ENCODE measurements around the gene PRKACA. TPM values are rescaled to one million over a fixed set of nuclear protein-coding genes. Genes with fewer than 3 reads are reported as not detected.

PRKACA gene
- polyA plus RNA-seq, 2 of the 4 experiments (the other 2 are of a cell fraction): 10.0 to 40.9 TPM

DNA sequence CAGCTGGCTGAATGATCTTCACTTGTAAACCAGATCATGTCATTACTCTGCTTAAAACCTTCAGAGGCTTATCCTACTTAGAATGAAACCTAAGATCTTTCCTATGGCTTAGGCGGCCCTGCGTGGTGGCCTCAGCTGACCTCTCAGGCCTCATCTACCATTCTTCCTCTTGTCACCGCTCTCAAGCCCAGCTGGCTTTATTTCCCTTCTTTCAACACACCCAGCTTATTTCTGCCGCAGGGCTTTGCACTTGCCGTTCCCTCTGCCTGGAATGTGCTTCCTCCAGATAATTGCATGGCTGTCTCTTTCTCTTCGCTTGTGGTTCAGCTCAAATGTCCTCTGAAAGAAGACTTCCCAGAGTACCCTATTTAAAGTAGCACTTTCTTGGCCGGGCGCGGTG is 22.4 kb upstream of the PRKACA start:
- CTCF ChIA-PET: interaction anchor here (0.9 to 3.0 kb wide), 6 partner anchors 8 to 266 kb away, joined by 3 to 11 read pairs (median 4); no protein-coding TSS in a partner anchor
- POLR2A ChIA-PET: no interaction called here
- H3K4me2 ChIP-seq: no peak overlapping the region
- TF ChIP-seq CEBPB (IDR thresholded peaks at IDR 0.05): no peak
- TF ChIP-seq BHLHE40 (IDR thresholded peaks at IDR 0.05; ENCODE audit: low read depth, low read length): no peak
- TF ChIP-seq, protein P1, sequence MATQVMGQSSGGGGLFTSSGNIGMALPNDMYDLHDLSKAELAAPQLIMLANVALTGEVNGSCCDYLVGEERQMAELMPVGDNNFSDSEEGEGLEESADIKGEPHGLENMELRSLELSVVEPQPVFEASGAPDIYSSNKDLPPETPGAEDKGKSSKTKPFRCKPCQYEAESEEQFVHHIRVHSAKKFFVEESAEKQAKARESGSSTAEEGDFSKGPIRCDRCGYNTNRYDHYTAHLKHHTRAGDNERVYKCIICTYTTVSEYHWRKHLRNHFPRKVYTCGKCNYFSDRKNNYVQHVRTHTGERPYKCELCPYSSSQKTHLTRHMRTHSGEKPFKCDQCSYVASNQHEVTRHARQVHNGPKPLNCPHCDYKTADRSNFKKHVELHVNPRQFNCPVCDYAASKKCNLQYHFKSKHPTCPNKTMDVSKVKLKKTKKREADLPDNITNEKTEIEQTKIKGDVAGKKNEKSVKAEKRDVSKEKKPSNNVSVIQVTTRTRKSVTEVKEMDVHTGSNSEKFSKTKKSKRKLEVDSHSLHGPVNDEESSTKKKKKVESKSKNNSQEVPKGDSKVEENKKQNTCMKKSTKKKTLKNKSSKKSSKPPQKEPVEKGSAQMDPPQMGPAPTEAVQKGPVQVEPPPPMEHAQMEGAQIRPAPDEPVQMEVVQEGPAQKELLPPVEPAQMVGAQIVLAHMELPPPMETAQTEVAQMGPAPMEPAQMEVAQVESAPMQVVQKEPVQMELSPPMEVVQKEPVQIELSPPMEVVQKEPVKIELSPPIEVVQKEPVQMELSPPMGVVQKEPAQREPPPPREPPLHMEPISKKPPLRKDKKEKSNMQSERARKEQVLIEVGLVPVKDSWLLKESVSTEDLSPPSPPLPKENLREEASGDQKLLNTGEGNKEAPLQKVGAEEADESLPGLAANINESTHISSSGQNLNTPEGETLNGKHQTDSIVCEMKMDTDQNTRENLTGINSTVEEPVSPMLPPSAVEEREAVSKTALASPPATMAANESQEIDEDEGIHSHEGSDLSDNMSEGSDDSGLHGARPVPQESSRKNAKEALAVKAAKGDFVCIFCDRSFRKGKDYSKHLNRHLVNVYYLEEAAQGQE (IDR thresholded peaks at IDR 0.05): no peak
- FAIRE-seq: no peak
- H3K4me3 ChIP-seq: no peak overlapping the region
- peaks cover 11% of the 10 kb centered on the region; the same call in 2 of the 3 replicates for H3K4me1 ChIP-seq
- no peak overlapping the region for H3K27ac ChIP-seq
- no peak for ATAC-seq
- WGBS (ENCODE audit: missing lambda C conversion rate): 90% methylated on average over 9 of the region's 9 CpGs
- no peak for DNase-seq (ENCODE audit: low read depth in 1 of 2, low spot score in 1 of 2)
- no peaks in the 10 kb centered on the region for H3K9me3 ChIP-seq

DNA sequence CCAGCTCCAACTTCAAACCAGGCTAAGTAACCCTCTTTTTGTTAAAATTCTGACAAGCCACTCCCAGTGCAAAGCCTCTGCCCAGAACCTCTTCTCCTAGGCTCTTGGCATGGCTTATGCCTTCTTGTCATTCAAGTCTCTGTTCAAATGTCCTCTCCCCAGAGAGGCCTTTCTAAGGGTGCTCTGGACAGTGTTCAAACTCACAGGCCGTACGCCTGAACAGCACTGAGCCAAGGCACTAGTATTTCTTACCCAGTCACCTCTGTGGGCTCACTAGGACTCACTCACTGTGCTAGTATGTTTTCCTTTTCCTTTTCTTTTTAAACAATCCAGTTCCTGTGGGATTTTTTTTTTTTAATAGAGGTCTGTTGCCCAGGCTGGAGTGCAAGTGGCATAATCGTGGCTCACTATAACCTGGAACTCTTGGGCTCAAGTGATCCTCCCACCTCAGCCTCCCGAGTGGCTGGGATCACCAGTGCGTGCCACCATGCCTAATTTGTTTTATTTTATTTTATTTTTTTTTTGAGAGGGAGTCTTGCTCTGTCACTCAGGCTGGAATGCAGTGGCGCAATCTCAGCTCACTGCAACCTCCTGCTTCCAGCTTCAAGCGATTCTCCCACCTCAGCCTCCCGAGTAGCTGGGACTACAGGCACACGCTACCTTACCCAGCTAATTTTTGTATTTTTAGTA is 21.2 kb upstream of the PRKACA start:
- Histone ChIP-seq H3K4me1 (peaks cover 11% of the 10 kb centered on the region; the same call in 2 of the 3 replicates), H3K27ac (peak overlapping the region in 1 of 2 experiments; percentile 92; a peak in 2 of 6 replicates), H3K4me3 (no peak overlapping the region), H3K4me2 (no peak overlapping the region), H3K9me3 (no peaks in the 10 kb centered on the region)
- ChIA-PET CTCF (interaction anchor here (0.8 to 3.0 kb wide), 3 partner anchors 10 to 210 kb away, joined by 3 to 11 read pairs (median 6); no protein-coding TSS in a partner anchor), POLR2A (no interaction called here)
- DNase-seq (ENCODE audit: low read depth in 1 of 2, low spot score in 1 of 2) (no peak), ATAC-seq (no peak), FAIRE-seq (no peak)
- TF ChIP-seq RCOR1 (IDR thresholded peaks at IDR 0.05; ENCODE audit: low read depth, low read length) (no peak), CHD2 (IDR thresholded peaks at IDR 0.05; ENCODE audit: low read length, partially characterized antibody) (no peak), ZSCAN20 (CRISPR knock-in tag; IDR thresholded peaks at IDR 0.05) (no peak), RAD21 (conservative IDR thresholded peaks at IDR 0.05 in 1 of 2, IDR thresholded peaks at IDR 0.05 in 1 of 2) (no peak), MAFK (IDR thresholded peaks at IDR 0.05; ENCODE audit: partially characterized antibody) (no peak), HOXB5 (CRISPR knock-in tag; IDR thresholded peaks at IDR 0.05) (no peak), POLR2AphosphoS2 (conservative IDR thresholded peaks at IDR 0.05; ENCODE audit: low read length) (no peak), KDM1A (IDR thresholded peaks at IDR 0.05; ENCODE audit: low read depth) (no peak), CBX2 (IDR thresholded peaks at IDR 0.05; ENCODE audit: borderline replicate concordance, low read depth) (no peak), NPAS2 (CRISPR knock-in tag; IDR thresholded peaks at IDR 0.05; ENCODE audit: borderline replicate concordance) (no peak), GATA3 (IDR thresholded peaks at IDR 0.05; ENCODE audit: borderline replicate concordance) (no peak), RFX5 (IDR thresholded peaks at IDR 0.05) (no peak), NR3C1 (IDR thresholded peaks at IDR 0.05) (no peak), CHD4 (IDR thresholded peaks at IDR 0.05; ENCODE audit: borderline replicate concordance) (no peak), ZFP36 (IDR thresholded peaks at IDR 0.05; ENCODE audit: borderline replicate concordance, partially characterized antibody) (no peak), SMC3 (IDR thresholded peaks at IDR 0.05) (no peak)
- TF ChIP-seq, protein P2, sequence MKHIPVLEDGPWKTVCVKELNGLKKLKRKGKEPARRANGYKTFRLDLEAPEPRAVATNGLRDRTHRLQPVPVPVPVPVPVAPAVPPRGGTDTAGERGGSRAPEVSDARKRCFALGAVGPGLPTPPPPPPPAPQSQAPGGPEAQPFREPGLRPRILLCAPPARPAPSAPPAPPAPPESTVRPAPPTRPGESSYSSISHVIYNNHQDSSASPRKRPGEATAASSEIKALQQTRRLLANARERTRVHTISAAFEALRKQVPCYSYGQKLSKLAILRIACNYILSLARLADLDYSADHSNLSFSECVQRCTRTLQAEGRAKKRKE (CRISPR knock-in tag; IDR thresholded peaks at IDR 0.05; ENCODE audit: low read depth): no peak
- TF ChIP-seq, protein P3, sequence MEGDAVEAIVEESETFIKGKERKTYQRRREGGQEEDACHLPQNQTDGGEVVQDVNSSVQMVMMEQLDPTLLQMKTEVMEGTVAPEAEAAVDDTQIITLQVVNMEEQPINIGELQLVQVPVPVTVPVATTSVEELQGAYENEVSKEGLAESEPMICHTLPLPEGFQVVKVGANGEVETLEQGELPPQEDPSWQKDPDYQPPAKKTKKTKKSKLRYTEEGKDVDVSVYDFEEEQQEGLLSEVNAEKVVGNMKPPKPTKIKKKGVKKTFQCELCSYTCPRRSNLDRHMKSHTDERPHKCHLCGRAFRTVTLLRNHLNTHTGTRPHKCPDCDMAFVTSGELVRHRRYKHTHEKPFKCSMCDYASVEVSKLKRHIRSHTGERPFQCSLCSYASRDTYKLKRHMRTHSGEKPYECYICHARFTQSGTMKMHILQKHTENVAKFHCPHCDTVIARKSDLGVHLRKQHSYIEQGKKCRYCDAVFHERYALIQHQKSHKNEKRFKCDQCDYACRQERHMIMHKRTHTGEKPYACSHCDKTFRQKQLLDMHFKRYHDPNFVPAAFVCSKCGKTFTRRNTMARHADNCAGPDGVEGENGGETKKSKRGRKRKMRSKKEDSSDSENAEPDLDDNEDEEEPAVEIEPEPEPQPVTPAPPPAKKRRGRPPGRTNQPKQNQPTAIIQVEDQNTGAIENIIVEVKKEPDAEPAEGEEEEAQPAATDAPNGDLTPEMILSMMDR (IDR thresholded peaks at IDR 0.05): no peak
- TF ChIP-seq, protein P4, sequence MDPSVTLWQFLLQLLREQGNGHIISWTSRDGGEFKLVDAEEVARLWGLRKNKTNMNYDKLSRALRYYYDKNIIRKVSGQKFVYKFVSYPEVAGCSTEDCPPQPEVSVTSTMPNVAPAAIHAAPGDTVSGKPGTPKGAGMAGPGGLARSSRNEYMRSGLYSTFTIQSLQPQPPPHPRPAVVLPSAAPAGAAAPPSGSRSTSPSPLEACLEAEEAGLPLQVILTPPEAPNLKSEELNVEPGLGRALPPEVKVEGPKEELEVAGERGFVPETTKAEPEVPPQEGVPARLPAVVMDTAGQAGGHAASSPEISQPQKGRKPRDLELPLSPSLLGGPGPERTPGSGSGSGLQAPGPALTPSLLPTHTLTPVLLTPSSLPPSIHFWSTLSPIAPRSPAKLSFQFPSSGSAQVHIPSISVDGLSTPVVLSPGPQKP (IDR thresholded peaks at IDR 0.05; ENCODE audit: low read depth, low read length): no peak
- TF ChIP-seq, protein P5, sequence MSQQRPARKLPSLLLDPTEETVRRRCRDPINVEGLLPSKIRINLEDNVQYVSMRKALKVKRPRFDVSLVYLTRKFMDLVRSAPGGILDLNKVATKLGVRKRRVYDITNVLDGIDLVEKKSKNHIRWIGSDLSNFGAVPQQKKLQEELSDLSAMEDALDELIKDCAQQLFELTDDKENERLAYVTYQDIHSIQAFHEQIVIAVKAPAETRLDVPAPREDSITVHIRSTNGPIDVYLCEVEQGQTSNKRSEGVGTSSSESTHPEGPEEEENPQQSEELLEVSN (IDR thresholded peaks at IDR 0.05; ENCODE audit: borderline replicate concordance, low read depth): no peak
- 94% methylated on average over 9 of the region's 9 CpGs for WGBS (ENCODE audit: missing lambda C conversion rate)

All from A549 (cell line).